SU-DHL-6 (cell line): ENCODE data around the gene DACT1.

Experiments
- H2AFZ ChIP-seq: fragments of 200-600 bp; sonication (generic); 2 replicates; pipeline ENCODE4 v1.6.1; 2014; ENCODE audit warnings: low read depth, mild to moderate bottlenecking, moderate library complexity, mixed read lengths, antibody characterized with exemption, low read length; ENCODE audit not compliant: severe bottlenecking
- H3F3A ChIP-seq: fragments of 200-600 bp; shearing (Covaris generic); 2 replicates; pipeline ENCODE4 v1.6.0; 2016; ENCODE audit warnings: antibody characterized with exemption, mild to moderate bottlenecking; ENCODE audit not compliant: insufficient read depth
- H3K27ac ChIP-seq: fragments of 200-600 bp; sonication (generic); 2 replicates; pipeline ENCODE4 v1.5.1; 2016; ENCODE audit warnings: low read depth, mild to moderate bottlenecking, low read length, moderate library complexity, mixed read lengths
- H3K27me3 ChIP-seq: fragments of 200-600 bp; sonication (generic), shearing (Covaris generic); 2 replicates; pipeline ENCODE4 v1.6.0; 2014; ENCODE audit warnings: mild to moderate bottlenecking, low read length
- H3K36me3 ChIP-seq: fragments of 200-600 bp; sonication (generic); 2 replicates; pipeline ENCODE4 v1.6.1; 2014; ENCODE audit warnings: mild to moderate bottlenecking, low read length, mixed read lengths
- H3K4me2 ChIP-seq: fragments of 300-600, 200-600 bp; shearing (Covaris generic), sonication (generic); 2 replicates; pipeline ENCODE4 v1.6.0; 2014; ENCODE audit warnings: low read length, low read depth, mild to moderate bottlenecking; ENCODE audit not compliant: poor library complexity, severe bottlenecking
- H3K4me3 ChIP-seq: fragments of 200-600 bp; sonication (generic); 2 replicates; pipeline ENCODE4 v1.5.1; 2014; ENCODE audit warnings: antibody characterized with exemption, low read length, mild to moderate bottlenecking, mixed read lengths; ENCODE audit not compliant: insufficient read depth, poor library complexity, severe bottlenecking
- H3K79me2 ChIP-seq: fragments of 200-600 bp; sonication (generic); 2 replicates; pipeline ENCODE4 v1.6.1; 2014; ENCODE audit warnings: mild to moderate bottlenecking, low read length, moderate library complexity; ENCODE audit not compliant: insufficient read depth
- H3K9ac ChIP-seq: fragments of 200-600 bp; sonication (generic); 2 replicates; pipeline ENCODE4 v1.7.0; 2014; ENCODE audit warnings: mild to moderate bottlenecking, low read length
- H3K9me2 ChIP-seq: fragments of 200-600 bp; sonication (generic); replicated peaks from 2 replicates; pipeline ENCODE4 v1.6.1; 2014; ENCODE audit warnings: low read length; ENCODE audit not compliant: insufficient read depth
- H3K9me3 ChIP-seq: fragments of 200-600 bp; sonication (generic); 2 replicates; pipeline ENCODE4 v1.6.1; 2014; ENCODE audit warnings: low read length, mixed read lengths; ENCODE audit not compliant: insufficient read depth
- H4K20me1 ChIP-seq: fragments of 200-600 bp; sonication (generic); 2 replicates; pipeline ENCODE4 v1.6.1; 2014; ENCODE audit warnings: low read depth, mild to moderate bottlenecking, antibody characterized with exemption, low read length, moderate library complexity, mixed read lengths
- CTCF ChIP-seq: fragments of 200-600 bp; sonication (generic); IDR thresholded peaks from one replicate; pipeline ENCODE4 v1.5.1; 2017; ENCODE audit warnings: antibody characterized with exemption, mild to moderate bottlenecking, low read length, moderate library complexity; ENCODE audit not compliant: insufficient read depth, poor library complexity, severe bottlenecking
- EZH2phosphoT487 ChIP-seq: fragments of 200-600 bp; sonication (generic), shearing (Covaris generic); conservative IDR thresholded peaks from 2 replicates; pipeline ENCODE4 v1.6.1; 2018; ENCODE audit warnings: mild to moderate bottlenecking, antibody characterized with exemption, low read length, moderate library complexity, mixed read lengths

Gene DACT1

GRCh38 chr14:58677517-58677916 lies 39.8 kb downstream of the DACT1 start:
- Histone ChIP-seq H2AFZ (no peak overlapping the region), H3K27me3 (0 out of 2 replicates have a peak, but pooled peaks cover 3% of the 10 kb centered on the region), H4K20me1 (no peaks in the 10 kb centered on the region), H3K27ac (no peak overlapping the region), H3K9ac (no peak overlapping the region), H3K4me2 (no peak overlapping the region), H3K79me2 (no peaks in the 10 kb centered on the region), H3K4me3 (no peak overlapping the region), H3K36me3 (no peaks in the 10 kb centered on the region), H3F3A (no peaks in the 10 kb centered on the region), H3K9me3 (no peaks in the 10 kb centered on the region), H3K9me2 (no peaks in the 10 kb centered on the region)
- no peak for TF ChIP-seq EZH2phosphoT487
- TF ChIP-seq CTCF = no peak

- Histone ChIP-seq H3K4me3 (no peak overlapping the region), H3K36me3 (no peaks in the 10 kb centered on the region), H3K9me3 (no peaks in the 10 kb centered on the region), H3K4me2 (no peak overlapping the region), H3K27me3 (0 out of 2 replicates have a peak, but pooled peaks cover 3% of the 10 kb centered on the region), H3K9me2 (no peaks in the 10 kb centered on the region), H4K20me1 (no peaks in the 10 kb centered on the region), H3F3A (no peaks in the 10 kb centered on the region), H3K79me2 (no peaks in the 10 kb centered on the region), H3K27ac (no peak overlapping the region), H3K9ac (no peak overlapping the region), H2AFZ (no peak overlapping the region)
- no peak for TF ChIP-seq CTCF
- no peak for TF ChIP-seq EZH2phosphoT487
Observed at GRCh38 chr14:58677996-58678395, 40.2 kb downstream of the DACT1 start.

GRCh38 chr14:58680698-58681097 lies 42.9 kb downstream of the DACT1 start:
- H3K9ac ChIP-seq = no peak overlapping the region
- no peaks in the 10 kb centered on the region for H3K9me3 ChIP-seq
- no peaks in the 10 kb centered on the region for H3K79me2 ChIP-seq
- H2AFZ ChIP-seq = no peak overlapping the region
- no peak overlapping the region for H3K27ac ChIP-seq
- H3K9me2 ChIP-seq = no peaks in the 10 kb centered on the region
- no peaks in the 10 kb centered on the region for H3F3A ChIP-seq
- H3K4me2 ChIP-seq = no peak overlapping the region
- H3K4me3 ChIP-seq = no peak overlapping the region
- no peaks in the 10 kb centered on the region for H3K36me3 ChIP-seq
- 0 out of 2 replicates have a peak, but pooled peaks cover 3% of the 10 kb centered on the region for H3K27me3 ChIP-seq
- no peak for TF ChIP-seq CTCF
- TF ChIP-seq EZH2phosphoT487 = no peak
- no peaks in the 10 kb centered on the region for H4K20me1 ChIP-seq
